NCI-H1417 treated with DMSO at 0.1 percent for 48 hours (cell line): ENCODE measurements around the gene USP25.

ENCODE experiments used
- DNase-seq: peaks from one replicate; lab custom pipeline; 2025; lab: John Stamatoyannopoulos, UW

USP25 gene

DNA sequence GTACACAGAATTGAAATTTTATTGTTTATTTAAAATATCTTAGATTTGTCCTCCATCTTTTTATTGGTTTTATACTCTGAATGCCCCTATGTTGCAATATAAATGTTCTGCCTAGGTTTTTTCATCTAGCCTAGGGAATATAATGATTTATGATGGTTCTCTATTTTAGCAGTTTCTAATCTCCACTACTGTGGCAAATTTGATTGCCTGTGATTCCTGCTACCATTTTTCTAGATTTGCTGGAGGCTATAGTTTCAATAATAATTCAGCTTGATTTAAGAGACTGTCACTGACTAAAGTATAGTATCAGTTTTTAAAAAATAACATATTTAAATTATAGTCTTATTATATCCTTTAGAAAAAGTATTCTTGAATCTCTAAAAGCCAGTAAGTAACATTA is 90.5 kb downstream of the USP25 start:
- DNase-seq, result no peak

DNA sequence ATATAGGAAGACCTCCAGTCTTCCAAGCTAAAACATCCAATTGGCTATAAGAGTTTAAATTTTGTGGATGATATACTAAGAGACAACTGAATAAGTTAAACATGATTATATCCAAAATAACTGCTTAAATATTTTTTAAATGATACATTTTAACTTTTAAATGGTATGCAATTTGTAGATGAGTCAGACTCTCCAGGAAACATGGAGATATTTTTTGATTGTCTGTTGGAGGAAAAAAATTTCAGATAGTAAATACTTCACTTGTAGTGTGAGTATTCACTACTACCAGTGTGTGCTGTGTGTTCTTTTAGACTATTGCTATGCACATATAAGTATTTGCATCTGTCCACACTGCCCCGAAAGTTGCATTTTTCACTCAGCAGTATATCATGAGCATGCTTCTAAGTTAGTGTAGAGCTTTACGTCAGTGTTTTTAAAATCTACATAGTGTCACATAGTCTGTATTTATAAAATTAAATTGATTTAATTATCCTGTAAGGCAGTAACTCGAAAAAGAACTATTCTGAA is 91.1 kb downstream of the USP25 start:
- DNase-seq, result no peak

DNA sequence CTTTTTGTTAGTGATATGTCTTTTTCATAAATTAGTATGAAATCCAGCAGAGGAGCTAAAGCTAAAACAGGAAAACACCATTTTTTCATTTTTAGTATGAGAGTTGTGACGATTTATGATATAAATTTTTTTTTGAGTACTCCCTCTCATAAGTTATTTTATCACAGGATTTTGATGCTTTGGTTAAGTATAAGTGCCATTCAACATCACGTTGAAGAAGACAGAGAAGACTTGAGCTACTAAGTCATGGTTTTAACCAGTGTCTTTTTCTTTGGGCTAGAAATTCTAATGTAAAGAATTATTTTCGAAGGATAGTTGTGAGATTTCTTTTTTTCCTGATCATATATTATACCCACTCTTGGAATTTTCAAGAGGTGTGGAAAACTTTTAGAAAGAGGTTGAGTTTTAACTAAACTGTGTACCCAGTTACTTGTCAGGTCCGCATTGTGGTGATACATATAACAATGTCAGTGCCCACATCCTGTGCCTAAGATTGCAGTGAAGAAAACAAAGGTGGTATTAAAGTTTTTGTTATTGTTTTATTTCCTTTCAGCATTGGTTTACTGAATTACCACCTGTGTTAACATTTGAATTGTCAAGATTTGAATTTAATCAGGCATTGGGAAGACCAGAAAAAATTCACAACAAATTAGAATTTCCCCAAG is 93.8 kb downstream of the USP25 start:
- DNase-seq, result no peak

DNA sequence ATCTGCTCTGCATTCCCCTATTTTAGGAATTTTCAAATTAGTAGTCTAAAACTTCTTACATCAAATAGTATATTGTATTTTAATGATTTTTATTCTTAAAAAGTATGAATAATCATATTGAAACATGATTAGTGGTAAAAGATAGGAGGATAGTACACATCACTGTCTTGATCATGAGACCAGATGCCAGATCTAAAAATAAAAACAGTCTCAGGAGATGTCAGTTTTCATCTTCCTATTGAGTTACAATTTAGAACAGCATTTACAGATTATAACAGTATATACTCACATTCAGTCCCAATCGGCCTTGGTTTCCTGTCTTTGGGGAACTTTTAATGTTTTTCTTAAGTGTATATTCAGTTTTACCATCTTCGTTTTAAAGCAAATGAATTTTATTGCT is 95.9 kb downstream of the USP25 start:
- DNase-seq, result no peak

DNA sequence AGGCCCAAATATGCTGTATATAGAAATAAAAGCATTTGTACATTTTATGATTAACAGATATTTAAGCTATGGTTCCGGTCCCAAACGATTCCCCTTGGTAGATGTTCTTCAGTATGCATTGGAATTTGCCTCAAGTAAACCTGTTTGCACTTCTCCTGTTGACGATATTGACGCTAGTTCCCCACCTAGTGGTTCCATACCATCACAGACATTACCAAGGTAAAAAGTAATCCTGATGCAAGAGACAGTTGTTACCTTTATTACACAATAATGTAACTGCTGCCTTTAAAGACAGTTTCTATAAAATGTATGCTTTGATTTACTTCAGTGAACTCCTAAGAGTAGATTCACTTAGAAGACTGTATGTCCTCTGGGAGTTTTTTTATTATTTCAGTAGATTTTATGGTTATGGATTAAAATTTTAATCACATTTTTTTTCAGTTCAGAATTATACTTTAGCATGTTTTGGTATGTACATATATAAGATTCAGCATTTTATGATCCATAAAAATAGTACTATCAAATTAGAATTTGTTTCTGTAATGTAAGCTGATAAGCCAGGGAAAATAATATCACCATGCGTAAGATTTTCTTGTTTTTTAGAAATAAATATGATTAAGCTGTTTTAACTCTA is 96.5 kb downstream of the USP25 start:
- no peak for DNase-seq

DNA sequence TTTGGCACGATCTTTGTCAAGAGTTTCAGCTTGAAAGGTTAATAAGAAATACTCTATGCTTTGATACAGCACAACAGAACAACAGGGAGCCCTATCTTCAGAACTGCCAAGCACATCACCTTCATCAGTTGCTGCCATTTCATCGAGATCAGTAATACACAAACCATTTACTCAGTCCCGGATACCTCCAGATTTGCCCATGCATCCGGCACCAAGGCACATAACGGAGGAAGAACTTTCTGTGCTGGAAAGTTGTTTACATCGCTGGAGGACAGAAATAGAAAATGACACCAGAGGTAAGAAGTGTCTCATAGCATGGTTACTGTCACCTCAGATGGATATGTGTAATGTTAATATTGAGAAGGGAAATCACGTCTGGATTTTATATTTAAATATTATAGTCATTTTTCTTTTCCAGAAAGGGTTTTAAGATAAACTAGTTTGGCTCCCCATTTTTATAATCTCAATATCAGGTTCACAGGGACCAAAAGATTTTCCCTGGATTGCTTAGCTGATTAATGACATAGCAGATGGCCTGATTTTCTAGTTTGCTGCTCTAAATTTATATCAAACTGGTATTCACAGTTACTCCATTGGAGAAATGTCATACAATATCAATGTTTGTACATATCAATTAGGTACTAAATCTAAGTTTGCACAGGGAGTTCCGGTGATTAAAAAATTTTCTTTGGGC is 97.3 kb downstream of the USP25 start:
- no peak for DNase-seq

DNA sequence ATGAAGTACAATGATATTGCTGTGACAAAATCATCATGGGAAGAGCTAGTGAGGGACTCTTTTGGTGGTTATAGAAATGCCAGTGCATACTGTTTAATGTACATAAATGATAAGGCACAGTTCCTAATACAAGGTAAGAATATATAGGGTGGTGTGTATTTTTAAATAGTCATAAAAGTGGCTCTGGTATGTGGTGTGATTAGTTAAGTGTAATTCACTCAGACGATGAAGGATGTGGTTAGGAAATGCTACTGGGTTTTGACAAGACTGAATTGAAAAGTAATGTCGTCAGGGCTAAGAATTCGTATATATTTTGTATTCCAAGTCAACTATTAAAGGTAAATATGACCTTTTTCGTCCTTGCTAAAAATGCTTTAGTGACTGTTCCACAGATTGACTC is 101.7 kb downstream of the USP25 start:
- DNase-seq, result no peak

DNA sequence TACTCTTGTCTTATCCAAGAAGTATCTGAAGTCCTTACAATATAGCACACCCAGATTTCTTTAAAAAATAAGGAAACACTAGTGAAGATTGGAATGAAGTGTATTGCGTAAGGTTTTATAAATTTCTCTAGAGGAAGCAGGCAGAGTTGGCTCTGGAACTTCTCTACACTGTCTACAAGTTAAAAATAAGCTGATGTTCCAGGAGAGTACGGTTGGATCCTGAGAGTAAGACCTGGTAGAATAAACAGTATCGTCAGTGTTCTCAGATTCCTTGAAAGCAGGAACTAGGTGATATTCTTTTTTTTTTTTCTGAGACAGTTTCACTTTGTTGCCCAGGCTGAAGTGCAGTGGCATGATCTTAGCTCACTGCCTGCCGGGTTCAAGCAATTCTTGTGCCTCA is 107.9 kb downstream of the USP25 start:
- no peak for DNase-seq

DNA sequence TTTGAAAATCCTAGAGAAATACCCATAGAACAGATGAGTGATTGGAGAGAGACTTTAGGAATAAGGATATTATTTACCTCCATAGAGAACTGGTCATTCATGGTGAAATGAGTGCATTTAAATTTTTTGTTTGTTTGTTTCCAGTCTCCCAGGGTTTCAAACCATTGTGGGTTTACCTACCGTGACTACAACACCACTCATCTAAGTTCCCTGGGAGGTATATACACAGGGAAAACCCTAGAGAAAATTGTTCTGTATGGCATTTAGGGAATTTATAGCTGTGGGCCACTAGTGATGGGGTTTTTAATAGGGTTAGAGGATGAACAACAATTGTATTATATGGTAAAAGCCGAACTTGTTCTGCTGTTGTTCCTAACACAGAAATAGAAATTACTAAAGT is 109.2 kb downstream of the USP25 start:
- no peak for DNase-seq

DNA sequence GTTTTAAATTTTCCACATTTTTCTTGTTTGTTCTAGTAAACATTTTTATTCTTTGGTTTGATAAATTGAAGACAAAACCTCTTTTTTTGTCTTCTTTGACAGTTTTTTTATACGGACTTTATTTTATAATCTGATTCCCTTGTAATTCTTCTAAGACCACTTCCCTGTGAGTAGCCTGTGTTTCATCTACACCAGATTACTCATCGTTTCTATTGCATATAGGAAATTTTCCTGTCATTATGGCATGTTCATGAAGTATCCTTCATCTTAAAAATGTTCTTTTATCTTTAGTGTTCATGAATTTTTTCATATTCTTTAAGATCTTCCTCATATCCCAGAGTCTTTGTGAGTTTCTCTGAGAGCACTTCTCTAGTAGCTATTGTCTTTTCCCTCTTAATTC is 109.8 kb downstream of the USP25 start:
- no peak for DNase-seq

DNA sequence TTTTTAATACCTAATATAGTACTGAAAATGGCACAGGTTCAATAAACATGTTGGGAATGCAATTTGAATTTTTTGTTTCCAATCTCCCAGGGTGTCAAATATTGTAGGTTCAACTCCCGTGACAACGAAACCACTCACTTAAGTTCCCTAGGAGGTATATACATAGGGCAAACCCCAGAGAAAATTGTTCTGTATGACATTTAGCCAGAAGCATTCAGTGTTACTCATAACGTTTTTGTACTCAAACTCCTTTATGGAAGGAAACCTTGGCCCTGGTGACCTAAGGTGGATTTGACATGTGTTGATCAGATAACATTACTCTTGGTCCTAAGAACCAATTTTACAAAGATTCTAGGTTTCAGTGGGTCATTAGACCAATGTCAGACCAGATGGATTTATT is 110.6 kb downstream of the USP25 start:
- no peak for DNase-seq

DNA sequence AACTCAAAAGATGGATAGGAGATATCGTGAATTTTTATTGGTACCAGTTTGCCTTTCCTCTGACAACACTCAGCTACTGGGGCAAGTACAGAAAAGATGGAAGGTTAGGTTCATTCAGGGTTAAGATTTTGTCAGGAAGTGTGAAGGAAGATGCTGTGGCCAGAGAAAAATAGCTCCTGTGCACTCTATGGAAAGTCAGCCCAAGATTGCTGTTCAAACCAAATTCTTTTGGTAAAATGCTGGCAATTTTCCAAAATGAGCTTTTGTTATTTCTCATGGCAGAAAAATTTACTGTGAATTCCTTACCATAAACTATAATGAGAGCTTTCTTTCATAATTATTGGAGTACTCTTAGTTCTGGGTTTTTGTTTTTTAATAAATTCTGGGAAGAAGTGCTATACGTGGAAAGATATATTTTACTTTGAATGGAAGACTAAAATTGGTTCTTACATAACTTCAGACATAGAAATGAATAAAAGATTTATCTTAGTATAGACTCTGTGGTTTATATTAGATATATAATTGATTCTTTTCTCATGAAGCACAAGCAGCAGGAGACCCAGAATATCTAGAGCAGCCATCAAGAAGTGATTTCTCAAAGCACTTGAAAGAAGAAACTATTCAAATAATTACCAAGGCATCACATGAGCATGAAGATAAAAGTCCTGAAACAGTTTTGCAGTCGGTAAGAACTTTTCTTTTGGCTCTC is 112.2 kb downstream of the USP25 start:
- no peak for DNase-seq

DNA sequence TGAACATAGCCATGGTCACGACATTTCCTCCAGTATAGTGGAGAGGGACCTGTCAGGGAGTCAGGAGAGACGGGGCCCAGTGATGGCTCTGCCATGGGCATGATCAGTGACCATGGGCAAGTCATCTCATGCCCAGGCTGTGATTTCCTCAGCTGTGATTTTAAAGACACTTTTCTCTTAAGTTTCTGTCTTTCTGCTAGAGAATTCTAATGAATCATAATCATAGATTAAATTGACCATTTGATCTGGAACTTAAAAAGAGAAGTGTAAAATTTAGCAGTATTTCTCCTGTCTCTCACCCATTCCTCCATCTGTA is 112.7 kb downstream of the USP25 start:
- DNase-seq, result no peak

DNA sequence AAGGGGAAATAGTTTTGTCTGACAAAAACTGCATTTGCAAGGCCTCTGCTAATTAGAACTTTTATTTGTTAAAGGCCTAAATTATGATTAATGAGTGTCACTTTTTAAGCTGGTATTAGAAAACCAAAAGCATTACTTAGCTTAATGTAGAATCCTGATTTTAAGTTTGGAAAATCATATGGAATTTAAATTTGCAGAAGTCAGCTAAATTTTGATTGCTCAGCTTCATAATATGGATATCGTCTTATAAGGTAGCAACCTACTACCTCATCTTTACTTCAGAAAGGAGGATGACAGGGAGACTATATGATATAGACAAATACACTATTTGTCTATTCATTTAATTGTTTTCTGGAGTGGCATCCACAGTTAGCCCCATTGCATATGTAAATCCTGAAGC is 114.0 kb downstream of the USP25 start:
- no peak for DNase-seq

DNA sequence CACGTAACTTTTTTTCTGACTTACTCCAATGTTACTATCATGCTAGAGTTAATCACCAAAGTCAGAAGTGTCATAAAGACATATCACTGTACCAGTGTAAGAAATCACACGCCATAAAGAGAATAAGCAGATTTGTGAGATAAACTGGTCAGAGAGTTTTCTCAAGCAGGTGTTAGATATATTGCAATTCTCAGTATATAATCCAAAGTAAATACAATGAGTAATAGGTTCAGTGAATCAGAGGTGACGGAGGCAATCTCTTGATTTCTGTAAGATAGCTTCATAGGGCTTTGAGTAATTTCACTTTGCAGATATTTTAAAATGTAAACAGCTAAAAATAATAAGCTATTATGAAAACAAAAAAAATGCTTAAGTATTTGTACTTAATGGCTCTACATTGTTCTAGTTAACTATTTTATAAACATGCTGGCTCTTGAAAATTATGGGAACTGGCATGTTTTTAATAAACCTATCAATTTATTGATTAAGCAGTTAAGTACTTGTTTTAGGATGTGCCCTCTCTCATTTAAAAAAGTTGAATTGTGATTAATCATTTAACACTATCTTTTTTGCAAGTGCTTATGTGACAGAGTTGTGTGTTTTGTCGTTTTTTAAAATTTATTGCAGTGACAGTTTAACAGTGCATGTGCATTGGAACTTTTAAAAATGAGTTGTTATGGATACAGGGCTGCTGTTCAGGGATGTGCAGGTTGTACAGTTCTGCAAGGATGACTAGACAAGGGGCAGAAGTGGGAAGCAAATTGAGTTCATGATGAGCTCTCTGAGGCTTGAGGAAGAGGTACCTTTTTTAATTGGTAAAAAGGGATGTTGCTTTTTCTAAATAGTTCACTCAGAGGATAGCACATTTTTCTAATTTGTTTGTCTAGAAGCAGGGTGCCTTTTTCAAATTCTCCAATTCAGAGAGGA is 119.1 kb downstream of the USP25 start:
- DNase-seq, result no peak

DNA sequence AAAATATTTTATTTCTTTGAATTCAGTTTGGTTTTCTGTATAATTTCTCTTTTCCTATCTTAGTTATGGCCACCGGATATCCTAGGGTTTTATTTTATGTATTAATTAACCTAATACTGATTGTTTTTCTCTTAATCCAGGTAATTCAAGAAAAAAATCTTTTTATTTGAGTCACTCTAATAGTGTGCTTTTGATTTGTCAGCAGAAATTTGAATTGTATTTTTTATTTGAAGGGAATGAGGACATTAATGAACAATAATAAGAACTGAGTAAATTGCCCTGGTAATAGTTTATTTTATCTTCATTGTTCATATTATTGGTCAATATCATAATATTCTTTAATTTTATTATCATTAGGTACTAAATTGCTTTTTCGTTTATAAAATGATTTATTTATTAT is 120.1 kb downstream of the USP25 start:
- DNase-seq, result no peak

DNA sequence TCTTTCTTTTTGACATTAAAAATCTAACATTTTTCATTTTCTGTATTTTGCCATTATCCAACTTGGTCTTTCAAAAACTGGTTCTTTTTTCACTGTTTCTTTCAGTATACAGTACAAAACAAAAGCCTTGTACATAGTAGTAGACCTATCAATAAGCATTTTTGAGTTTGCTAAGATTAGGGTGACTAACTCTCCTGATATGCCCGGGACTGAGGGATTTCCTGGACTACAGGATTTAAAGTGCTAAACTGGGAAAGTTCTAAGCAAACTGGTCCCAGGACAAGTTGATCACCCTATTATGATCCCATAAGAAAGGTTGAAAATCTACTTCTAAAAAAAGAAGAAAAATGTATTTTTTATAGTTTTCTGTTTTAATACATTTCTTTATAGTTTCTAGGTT is 120.9 kb downstream of the USP25 start:
- DNase-seq, result no peak

DNA sequence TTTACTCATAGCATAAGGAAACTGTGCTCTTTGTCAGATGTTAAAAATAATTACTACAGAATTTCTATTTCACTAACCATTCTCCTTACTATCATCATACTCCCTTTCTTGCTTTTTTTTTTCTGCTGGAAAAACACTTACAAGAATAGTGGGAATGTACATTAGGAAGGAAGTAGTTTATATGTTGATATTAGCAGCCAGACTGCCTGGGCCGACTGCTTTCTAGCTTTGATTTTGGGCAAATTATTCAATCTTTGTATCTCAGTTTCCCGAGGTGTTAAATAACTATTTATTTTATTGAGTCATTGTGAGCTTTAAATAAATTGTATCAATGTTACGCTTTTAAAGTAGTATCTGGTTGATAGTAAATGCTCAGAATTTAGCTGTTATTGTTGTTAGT is 122.4 kb downstream of the USP25 start:
- DNase-seq, result no peak

DNA sequence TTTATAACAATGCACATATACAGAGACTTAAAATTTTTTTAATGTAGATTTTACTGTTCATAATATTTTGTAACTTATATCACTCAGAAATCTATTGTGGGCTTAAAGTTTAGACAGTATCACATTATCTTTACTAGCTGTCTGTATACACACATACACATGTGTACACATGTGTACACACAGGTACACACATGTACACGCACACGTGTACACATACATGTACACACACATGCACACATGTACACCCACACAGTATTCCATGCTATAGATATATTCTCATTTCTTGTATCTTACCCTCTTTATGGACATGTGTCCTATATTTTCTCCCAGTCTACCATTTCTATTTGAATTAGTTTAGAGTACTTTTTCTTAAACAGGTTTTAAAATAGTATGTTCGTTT is 123.3 kb downstream of the USP25 start:
- DNase-seq, result no peak

DNA sequence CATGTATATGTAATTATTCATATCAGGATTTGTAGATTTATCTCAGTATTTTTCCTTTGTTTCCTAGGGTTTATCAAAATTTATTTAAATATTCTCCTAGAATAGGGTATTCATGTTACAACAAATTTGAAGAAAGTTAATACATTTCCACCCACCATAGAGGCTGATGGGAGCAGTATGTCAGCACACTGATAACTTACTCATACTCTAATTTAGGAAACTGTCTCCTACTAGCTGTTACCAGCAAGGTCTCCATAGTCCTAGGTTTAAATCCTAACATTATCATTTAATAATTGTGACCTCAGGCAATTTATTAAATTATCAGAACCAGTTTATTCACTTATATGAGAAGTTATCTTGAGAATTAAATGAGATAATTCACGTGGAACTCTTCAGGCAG is 127.0 kb downstream of the USP25 start:
- DNase-seq, result no peak

DNA sequence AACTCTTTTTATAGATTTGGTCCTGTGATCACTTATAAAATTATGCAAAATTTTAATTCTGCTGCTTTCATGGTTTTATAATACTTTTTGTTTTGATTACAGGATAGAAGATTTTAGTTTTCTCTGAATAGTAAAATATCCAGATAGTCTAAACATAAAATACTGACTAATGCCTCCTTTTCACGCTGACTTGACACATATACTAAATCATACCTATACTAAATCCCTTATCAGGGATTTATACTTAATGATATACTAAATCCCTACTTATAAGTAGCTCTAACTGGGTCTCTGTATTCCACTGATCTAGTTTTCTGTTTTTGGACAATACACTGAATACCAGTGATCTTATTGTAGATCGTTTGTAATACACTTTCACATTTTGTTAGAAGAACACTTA is 128.0 kb downstream of the USP25 start:
- no peak for DNase-seq

DNA sequence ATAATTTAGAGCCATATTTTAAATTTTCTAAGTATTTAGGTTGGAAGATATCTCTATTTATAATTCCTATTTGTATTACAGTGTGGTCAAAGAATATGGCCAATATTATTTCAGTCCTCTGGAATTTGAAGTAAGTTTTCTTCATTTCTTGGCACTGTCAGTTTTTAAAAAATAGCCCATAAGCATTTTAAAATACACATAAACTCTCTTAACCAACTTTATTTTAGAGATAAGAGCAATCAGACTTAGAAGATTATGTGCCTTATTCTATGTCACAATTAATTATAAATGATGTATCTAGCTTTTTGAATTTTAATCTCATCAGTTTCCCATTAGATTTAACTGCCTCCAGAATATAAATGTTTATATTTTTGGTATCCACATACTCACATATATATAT is 130.8 kb downstream of the USP25 start:
- DNase-seq, result no peak
